GM21447 (cell line): ENCODE measurements around the gene ASIC1.

Experiments
- ATAC-seq: cut with Tn5 transposase; IDR thresholded peaks from one replicate; pipeline ENCODE4 v1.9.1; 2021; ENCODE audit not compliant: unreplicated experiment

ASIC1 gene

GRCh38 chr12:50106907-50107306, 49.5 kb downstream of the ASIC1 start:
- ATAC-seq, result no peak

DNA sequence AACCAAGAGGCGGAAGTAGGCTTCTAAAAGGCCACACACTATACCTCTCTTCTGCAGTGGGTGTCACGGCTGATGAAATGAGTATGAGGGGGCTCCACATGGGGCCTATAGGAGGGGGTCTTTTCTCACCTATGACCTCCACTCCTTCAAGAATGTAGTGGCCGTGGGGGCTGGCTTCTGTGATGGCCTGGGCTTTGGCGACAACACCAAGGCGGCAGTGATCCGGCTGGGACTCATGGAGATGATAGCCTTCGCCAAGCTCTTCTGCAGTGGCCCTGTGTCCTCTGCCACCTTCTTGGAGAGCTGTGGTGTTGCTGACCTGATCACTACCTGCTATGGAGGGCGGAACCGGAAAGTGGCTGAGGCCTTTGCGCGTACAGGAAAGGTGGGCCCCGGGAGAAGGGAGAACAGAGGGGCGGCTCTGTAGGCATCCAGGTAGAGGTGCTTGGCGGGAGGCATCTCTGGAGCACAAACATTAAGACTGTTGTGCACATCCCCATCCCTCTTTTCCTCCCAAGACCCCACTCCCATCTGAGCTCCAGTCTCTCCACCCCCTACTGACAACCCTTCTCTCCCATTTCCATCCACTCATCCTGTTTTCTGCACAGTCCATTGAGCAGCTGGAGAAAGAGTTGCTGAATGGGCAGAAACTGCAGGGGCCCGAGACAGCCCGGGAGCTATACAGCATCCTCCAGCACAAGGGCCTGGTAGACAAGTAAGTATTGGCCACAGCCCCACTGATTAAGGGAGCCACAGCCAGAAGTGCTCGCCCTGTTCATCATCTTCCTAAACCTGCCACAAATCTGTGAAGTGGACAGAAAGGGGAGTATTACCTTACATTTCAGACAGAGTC, 50.2 kb downstream of the ASIC1 start:
- no peak for ATAC-seq

- ATAC-seq, result no peak
Measured at GRCh38 chr12:50109319-50109718, 51.9 kb downstream of the ASIC1 start.

GRCh38 chr12:50110127-50110761, 52.8 kb downstream of the ASIC1 start:
- ATAC-seq, result no peak

DNA sequence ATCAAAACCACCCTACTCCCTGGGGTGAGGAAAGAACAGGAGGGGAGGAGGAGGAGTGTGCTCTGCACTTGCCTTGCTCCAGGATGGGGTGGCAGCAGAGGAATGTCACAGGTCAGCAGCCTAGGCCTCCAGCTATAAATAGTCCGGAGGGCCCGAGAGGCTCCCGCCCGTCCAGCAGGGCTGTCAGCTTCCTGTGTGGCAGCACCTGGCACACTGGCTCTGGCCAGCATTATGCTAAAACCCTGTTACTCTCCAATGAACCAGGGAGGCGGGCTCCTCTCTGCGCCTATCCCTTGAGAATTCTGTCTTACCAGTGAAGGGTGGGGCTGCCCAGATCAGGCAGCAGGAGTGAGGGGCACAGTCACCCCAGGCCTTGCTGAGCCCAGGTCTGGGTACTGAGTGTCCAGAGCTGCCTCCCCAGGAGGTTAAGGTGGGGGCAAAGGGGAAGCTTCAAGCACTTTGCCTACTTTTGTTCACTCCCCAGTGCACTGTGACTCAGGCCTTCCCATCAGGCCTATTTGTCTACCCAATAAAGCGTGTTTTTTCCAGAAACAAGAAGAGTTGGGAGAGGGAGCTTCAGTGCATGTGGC, 53.5 kb downstream of the ASIC1 start:
- peak; percentile 17 for ATAC-seq

GRCh38 chr12:50111395-50111692, 53.9 kb downstream of the ASIC1 start:
- no peak for ATAC-seq

DNA sequence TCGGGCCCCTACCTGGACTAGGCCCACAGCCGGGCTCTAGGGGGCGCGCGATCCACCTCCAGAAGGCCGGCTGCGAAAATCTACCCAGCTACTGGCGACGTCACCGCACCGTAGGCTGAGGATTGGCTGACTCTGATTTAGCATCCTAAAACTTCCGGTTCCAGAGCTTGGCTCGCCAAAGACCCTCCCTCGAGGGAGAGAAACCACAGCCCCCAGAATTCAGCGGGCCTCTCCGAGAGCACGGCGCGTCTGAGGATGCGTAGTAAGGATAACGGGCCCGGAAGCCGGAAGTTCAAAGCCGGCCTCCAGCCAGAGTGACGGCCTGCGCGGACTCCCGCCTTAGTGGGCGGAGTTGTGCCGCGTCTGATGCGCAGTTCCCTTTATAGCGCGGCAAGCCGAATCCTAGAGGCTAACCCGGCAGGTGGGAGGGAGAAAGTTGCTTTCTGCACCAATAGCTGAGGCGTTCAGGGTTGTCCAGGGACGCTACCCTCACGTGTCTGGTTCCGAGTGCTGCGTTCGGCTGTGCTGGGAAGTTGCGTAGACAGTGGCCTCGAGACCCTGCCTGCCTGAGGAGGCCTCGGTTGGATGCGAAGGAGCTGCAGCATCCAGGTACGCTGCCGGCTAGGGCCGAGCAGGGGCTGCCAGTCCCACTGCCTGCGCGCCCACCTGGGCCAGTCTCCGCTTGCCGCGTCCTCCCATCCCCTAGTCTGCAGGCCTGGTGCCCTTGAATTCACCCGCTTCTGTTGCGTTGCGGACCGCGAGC, 54.5 kb downstream of the ASIC1 start, which contains the start of gene COX14:
TSS of gene COX14 (plus strand) at position 544 of the 763 bp plus-strand sequence. CDS start 7,808 bp downstream, outside the sequence.
- peak; percentile 78 for ATAC-seq

GRCh38 chr12:50112456-50113218, 55.2 kb downstream of the ASIC1 start:
- ATAC-seq, result peak; percentile 4

GRCh38 chr12:50117057-50117622, 59.7 kb downstream of the ASIC1 start:
- ATAC-seq, result no peak

- no peak for ATAC-seq
Measured at GRCh38 chr12:50119387-50119786, 62.0 kb downstream of the ASIC1 start.

GRCh38 chr12:50120521-50120920, 63.1 kb downstream of the ASIC1 start:
- ATAC-seq, result no peak

- no peak for ATAC-seq
Measured at GRCh38 chr12:50120953-50121352, 63.6 kb downstream of the ASIC1 start.

- no peak for ATAC-seq
Measured at GRCh38 chr12:50121641-50122040, 64.2 kb downstream of the ASIC1 start.

DNA sequence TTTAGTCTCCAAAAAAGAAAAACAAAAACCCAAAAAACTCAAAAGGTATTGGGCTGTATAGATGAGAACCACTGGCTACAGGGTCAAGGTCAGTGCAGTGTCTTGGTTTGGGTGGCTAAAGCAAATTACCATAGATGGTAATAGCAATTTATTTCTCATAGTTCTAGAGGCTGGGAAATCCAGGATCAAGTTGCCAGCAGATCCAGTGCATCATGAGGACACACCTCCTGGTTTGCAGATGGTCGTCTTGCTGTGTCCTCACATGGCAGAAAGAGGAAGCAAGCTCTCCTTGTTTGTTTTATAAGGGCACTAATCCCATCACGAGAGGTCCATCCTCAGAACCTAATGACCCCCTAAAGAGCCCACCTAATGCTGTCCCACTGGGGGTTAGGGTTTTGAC, 65.8 kb downstream of the ASIC1 start:
- ATAC-seq, result no peak

DNA sequence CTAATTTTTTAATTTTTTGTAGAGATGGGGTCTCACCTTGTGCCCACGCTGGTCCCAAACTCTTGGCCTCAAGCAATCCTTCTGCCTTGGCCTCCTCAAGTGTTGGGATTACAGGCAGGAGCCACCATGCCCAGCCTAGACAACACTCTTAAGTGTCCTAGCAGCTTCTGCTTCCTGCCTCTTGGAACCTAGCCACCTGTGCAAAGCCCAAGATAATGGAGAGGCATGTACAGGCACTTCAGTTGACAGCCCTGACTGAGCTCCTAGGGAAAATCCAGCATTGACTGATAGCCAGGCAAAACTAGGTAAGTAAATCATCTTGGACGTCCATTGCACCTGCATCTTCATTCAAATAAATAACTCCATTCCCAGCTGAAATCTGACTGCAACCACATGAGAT, 70.2 kb downstream of the ASIC1 start:
- ATAC-seq, result no peak

- no peak for ATAC-seq
Measured at GRCh38 chr12:50129290-50129689, 71.9 kb downstream of the ASIC1 start.

GRCh38 chr12:50132505-50133135, 75.2 kb downstream of the ASIC1 start:
- no peak for ATAC-seq
